NCI-H2029 treated with DMSO at 0.1 percent for 48 hours (cell line): Measurements from ENCODE around the gene EXOC5.
A peak's percentile ranks its signal among the peaks of the same experiment; 100 is the strongest.
"Not testable (repeated sequence)": the region's sequence is repeated elsewhere in the genome, so short reads cannot be mapped to it uniquely, and the experiment has no call there.

Experiments used
- DNase-seq: peaks from one replicate; lab custom pipeline; 2025; lab: John Stamatoyannopoulos, UW

Gene EXOC5

DNA sequence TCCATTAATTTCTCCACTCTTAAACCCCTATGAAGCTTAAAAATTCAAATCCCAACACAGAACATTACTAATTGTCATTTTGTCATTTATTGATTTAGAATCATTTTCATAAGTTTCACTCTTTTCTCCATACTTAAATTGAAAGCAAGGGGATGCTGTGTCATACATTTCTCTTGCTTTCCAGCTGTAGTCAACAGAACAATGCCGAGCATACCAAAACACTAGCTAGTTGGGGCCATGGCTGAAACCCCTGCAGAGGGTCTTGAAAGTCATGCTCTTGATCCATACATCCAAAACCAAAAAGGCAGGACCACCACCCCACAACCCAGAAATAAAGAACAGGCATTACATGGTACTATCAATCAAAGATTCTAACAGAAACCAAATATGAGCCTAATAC, 9.0 kb downstream of the EXOC5 start:
- DNase-seq, result no peak

DNA sequence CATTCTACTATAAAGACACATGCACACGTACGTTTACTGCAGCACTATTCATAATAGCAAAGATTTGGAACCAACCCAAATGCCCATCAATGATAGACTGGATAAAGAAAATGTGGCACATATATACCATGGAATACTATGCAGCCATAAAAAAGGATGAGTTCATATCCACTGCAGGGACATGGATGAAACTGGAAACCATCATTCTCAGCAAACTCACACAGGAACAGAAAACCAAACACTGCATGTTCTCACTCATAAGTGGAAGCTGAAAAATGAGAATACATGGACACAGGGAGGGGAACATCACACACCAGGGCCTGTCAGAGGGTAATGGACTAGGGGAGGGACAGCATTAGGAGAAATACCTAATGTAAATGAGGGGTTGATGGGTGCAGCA, 10.5 kb downstream of the EXOC5 start:
- not testable (repeated sequence) for DNase-seq

DNA sequence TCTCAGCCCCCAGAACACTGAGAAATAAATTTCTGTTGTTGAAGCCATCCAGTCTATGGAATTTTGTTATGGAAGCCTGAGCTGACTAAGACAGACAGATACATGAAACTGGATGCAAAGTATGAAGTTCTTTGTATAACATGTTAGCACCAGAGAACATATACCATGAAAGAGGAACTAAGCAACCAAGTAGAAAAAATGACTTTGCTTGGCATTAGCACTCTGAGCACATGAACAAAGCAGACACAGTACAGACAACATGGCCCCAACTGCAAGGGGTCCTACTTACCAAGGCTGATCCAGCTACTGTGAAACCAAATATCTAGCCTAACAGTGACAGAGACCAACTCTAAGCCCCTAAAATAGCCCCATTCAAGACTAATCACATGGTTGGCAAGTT, 13.8 kb downstream of the EXOC5 start:
- no peak for DNase-seq

DNA sequence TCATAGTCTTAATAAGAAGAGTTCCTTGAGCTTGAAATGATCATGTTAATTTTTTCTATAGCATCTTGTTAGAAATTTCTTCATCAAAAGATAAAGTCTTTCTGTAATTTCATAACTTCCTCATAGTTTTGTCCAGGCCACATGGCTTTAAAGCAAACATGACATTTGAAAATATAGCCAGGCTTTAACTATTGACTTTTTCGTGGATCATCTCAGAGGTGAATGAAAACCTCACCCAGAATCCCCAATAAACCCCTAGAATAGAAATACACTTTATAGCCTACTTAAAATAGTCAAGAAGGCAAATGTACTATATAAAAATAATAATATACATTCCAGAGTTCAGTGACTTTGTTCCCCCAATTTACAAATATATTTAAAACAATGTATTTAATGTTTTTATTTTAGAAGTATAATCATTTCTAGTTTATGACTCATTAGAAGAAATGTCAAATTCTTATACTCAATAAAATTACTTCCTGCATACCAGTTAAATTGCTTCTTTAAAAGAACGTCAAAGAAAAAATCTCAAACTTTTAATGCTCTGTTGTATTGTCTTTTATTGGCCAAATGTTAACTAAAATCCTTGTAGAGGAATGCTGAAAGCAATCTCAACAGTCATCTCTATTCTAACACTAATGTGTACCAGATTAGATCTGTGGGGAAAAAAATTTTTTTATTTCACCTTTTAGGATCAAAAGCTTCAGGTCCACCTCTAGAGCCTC, 21.6 kb downstream of the EXOC5 start:
- DNase-seq, result no peak

DNA sequence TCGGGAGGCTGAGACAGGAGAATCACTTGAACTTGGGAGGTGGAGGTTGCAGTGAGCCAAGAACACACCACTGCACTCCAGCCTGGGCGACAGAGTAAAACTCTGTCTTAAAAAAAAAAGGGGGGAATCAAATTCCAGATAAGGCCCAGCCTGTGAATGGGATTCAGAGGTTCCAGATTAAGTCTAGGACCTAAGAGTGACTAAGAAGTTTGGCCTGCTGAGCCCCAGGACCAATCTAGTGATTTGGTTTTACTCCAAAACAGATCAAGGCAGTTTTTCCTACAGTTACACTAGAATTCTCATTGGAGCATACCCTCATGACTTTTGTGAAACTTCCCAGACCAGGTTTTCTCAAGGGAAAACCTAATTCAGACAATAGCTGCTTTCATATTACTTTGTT, 22.8 kb downstream of the EXOC5 start:
- DNase-seq, result no peak

DNA sequence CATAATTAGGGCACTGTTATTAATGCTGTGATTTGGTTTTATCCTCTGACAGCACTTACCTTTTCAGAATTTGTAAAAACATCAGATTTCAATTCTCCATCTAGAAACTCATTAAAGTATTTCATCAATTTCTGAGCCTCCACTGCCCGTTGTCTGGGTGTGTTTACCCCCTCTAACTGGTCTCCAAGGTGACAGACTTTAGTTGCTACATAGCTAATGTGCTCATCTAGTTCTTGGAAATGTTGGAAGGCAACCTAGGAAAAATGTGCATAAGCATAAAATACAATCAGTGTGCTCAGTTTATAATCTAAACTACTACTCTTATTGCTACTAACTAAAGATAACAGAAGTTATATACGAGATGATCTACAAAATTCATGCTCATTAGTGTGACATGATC, 24.6 kb downstream of the EXOC5 start:
- no peak for DNase-seq

DNA sequence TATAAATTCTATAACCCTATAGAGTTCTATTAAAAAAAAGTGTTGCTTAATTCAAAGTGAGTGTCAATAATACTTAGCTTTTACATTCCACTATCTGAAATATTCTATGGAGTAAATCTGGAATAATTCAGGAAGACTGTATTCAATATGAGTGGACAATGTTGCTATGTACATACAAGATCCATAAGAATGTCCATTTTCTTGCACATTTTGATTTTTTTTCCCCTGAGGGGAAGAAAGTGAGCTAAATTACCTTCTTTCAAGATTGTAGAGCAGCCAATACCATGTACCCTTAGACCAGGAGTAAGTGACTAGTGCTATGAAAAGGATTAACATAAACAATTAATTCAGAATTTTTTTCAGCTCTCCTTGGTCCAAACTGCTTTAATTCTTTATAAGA, 25.4 kb downstream of the EXOC5 start:
- DNase-seq, result no peak

DNA sequence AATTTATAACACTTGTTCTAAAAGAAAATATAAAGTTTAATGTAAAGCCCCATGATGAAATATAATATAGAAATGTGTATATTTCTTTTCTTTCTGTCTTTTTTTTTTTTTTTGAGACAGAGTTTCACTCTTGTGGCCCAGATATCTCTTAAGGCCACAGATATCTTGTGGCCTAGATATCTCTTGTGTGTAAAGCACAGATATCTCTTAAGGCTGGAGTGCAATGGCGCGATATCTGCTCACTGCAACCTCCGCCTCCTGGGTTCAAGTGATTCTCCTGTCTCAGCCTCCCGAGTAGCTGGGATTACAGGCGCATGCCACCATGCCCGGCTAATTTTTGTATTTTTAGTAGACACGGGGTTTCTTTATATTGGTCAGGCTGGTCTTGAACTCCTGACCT, 28.6 kb downstream of the EXOC5 start:
- DNase-seq, result not testable (repeated sequence)

DNA sequence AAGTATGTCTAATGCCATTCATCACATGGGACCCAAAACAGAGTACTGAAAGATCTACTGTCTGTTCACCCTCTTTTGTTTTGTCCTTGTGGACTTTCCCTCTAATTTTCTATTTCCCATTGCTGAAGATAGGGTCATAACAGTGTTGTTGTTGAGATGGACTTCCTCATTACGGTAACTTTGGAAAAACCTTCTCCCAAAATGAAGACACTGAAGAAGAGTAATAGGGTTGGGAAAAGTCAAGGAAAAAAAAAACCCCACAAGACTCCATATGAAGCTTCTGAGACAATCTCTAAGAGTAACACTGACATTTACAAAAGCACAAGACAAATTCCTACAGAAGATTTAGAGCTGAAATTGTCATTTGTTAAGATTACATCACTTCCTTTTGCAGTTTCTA, 36.7 kb downstream of the EXOC5 start:
- no peak for DNase-seq

DNA sequence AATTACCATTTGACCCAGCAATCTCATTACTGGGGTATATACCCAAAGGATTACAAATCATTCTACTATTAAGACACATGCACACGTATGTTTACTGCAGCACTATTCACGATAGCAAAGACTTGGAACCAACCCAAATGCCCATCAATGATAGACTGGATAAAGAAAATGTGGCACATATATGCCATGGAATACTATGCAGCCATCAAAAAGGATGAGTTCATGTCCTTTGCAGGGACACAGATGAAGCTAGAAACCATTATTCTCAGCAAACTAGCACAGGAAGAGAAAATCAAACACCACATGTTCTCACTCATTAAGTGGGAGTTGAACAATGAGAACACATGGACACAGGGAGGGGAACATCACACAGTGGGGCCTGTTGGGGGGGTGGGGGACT, 40.4 kb downstream of the EXOC5 start:
- DNase-seq, result not testable (repeated sequence)

DNA sequence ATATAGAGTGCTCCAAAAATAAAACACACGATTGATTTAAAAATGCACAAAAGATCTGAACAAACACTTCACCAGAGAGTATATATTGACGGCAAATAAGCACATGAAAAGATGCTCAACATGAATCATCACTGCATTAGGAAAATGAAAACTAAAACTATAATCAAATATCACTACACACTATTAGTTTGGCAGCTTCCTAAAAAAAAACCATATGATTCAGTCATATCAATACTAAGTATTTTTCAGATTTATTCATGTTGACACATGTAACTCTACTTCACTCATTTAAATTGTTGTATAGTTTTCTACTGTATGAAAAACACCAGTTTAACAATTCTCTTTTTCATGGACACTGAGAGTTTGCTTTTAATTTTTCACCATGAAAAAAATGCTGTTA, 41.6 kb downstream of the EXOC5 start:
- DNase-seq, result no peak

DNA sequence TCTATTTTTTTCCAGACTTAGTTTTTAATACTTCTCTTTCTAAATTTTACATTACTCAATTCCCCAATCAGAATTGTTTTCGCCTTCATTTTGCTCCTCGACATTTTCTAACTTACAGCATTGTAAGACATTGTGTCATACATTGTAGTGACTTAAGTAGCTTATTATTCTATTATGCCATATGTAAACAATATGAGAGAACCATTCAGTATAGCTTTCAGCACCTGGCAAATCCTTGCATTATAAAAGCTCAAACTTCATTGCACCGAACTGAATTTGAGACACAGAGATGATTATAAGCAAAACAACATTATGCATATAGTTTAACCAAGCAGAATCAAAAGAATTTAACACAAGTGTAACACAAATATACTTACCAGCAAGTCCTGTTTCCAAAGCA, 46.8 kb downstream of the EXOC5 start:
- no peak for DNase-seq

DNA sequence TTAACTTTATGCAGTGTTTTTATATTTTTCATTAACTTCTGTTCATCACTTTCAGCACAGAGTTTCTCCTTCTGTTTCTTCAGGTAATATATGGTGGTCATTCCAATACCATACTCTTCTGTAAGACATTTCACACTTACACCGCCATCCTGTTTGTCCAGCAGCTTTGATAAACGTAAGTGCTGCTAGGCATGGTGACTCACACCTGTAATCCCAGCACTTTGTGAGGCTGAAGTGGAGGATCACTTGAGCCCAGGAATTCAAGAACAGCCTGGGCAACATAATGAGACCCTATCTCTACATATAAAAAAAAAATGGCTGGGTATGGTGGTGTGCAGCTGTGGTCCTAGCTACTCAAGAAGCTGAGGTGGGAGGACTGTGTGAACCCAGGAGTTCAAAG, 55.8 kb downstream of the EXOC5 start:
- DNase-seq, result no peak

DNA sequence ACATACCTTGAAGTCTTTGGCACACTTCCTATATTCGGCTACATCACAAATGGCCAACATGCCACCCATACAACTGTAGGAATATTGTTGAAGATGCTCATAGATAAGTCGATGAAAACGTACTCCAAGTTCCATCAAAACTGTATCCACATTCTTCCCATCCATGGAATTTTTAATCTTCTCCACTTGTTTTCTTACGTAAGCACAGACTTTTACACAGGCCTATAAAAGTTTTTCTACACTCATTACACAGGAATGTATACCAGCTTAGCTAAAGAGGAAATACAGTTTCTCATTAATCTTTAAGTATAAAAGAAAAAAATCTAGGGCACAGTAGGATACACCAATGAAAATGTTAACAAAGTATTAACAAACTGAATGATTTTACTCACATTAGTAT, 59.1 kb downstream of the EXOC5 start:
- no peak for DNase-seq

DNA sequence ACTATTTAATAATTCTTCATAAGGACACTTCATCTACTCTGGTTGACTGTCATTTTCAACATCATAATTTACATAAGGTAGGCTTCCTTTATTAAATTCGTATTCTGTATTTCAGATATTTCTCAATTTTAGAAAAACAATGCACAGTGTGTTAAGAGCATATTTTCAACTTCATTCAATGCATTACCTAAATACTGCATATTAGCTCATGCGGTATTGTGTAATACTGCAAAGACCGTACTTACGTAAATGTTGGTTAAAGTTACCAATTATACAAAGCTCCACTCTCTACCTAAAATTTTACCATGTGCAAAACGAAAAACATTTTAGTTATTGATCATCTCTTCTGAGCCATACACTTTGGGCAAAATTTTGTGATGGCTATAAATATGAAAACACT, 62.8 kb downstream of the EXOC5 start:
- DNase-seq, result no peak

DNA sequence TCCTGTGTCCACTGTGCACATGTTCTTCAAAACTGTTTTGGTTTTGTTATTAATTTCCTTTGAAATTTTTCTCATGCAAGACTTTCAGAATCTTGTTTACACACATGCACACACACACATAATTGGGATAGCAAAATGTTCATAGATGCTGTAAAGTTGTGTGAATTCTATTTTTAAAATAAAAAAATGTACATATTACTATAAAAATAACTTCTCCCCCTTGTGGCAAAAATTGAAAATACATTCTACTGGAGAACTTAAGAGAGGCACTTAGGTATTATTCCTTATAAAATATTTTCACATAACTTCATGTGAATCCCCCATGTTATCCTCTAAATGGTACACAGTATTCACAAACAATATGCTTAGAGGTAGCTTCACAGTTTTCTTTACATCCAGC, 66.0 kb downstream of the EXOC5 start:
- DNase-seq, result not testable (repeated sequence)

DNA sequence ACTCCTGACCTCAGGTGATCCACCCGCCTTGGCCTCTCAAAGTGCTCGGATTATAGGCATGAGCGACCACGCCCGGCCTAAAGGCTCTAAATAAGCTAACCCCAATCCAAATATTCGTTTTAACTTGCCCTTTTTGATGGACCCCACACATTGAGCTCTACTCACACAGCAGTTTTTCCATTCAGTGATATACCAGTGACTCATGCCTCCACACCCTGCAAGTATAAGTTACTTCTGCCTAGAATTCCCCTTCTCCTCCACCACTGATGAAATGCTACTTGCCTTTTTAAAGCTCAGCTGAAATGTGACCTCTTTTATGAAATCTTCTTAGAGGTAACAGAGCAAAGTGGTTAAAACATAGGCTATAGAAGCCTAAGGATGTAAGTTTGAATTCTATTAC, 68.8 kb downstream of the EXOC5 start:
- DNase-seq, result no peak

DNA sequence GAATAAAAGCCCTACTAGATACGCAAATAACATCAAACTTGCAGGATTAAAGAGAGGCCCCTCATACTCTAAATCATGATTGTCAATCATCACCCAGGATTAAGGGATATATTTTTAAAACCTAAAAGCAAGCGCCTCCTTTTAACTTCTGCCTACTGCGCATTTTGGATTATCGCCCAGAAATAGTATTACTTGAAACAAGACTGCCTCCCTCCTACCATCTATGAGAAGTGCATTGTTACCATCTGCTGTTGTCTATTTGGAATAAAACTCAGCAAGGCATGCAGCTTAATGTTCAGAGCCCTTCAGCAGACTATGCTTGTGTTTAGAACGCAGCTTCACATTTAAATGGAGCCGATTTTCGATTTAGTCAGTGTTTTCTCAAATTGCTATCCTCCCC, 79.6 kb downstream of the EXOC5 start:
- peak; percentile 94 for DNase-seq

DNA sequence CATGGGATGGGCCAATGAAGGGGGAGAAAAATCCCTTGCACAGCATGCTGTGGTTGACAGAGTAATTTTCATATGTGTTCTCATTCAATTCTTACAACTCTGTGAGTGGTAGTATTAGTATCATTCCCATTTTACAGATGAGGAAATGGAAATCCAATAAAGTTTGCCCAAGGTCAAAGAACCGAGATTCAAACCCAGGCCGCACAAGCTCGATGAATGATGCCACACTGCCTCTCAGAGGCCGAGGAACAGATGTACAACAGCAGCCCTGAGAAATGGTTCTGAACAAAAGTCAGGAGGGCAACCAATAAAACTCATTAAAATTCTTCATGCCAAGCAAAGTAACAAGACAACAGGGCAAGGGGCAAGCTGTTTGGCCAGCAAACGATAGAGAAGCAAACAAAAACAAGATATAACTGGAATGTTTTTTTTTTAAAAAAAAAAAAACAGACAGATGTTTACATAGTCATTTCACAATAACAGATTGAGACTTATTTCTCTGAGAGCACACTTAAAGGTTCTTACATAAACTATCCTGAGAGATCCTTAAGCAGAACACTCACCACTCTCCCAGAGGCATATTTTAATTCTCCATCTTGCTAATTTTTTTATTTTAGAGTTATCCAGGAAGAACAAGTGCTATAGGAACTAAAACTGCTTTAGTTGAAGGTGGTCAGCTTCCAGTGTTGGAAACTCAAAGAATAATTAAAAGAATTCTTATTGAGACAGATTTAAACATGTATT, 85.8 kb downstream of the EXOC5 start:
- DNase-seq, result peak; percentile 66

DNA sequence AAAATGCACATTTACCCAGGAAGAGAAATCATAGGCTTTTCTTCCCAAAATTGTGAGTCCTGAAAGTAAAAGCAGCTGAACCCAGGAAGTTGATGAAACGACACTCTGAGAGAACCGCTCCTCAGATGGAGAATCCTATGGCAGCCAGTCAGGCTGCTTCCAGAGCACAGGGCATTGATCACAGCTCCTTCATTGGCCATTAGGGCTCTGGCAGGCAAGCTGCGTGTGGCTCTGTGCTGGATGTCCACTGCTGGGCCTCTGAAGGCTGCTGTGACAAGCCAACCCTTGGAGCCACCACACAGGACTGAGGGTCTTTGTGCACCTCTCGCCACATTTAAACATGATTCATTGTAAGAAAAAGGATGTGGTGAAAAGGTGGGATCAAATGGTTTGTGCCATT, 89.4 kb downstream of the EXOC5 start:
- no peak for DNase-seq

DNA sequence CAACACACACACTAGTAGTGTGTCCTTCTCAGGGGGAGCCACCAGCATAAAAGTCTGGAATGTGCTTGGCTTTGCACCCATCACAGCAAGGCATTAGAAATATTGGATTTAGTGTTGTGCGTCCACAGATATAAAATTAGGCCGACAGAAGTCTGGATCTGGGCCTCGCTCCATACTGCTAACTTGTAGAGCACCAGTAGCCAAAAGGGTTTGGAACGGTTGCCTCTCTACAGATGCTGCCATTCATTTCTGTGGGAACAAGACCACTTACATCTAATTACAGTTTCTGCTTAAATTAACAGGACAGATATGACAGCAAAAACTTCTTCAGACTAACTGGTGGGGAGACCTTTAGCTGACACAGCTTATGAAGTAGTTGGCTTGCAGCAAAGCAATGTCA, 94.2 kb downstream of the EXOC5 start:
- DNase-seq, result no peak

DNA sequence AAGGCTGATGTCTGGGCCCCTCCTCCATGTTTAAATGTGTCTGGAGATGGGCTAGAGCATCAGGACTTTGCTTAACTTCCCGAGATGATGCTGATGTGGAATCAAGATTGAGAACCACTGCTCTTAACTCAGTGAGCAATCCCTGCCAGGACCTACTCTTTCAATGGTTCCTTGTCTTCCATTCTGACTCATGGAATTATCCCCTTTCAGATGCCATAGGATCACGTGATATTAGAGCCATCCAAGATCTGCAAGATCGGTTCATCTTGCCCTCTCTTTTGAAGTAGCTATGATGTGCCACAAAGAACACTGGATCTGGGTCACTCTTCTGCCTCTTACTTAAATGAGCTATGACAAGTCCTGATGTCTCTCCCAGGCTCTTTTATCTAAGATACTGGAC, 96.8 kb downstream of the EXOC5 start:
- DNase-seq, result no peak

DNA sequence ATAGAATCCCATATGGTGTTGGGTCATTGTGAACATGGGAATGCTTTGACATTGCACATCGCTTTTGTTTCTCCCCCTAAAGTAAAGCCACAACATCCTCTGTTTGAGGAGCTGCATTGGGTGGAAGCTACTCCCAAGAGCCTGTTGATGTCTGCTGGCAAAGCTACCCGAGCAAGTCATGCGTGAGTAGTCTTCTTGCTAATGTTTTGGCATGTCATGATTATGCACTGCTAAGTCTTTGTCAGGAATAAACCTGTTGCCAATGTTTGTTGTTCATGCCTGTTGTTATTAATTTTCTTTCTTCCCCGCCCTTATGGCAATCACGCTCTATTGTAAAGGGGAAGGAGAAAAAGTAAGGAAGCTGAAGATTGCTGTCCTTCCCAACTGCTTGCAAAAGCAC, 97.3 kb downstream of the EXOC5 start:
- no peak for DNase-seq

DNA sequence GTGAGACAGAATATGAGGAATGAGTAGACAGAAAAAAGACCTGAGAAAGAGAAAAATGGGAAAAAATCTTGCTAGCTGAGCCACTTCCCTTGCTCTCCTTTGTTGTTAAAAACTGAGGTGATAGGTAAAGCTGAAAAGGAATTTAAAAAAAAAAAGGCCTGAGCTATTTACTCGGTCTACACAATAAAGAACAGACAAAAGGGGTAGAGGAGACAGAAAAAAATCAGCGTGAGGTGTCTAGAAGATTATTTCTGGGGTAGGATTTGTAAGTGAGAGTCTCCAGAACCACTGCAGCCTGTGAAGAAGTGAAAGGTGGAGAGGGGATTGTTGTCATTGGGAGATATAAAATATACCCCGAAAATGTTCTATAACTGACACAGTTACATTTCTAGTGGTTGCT, 98.8 kb downstream of the EXOC5 start:
- no peak for DNase-seq
